ENCODE measurements around the gene ACRBP.

Gene ACRBP

DNA sequence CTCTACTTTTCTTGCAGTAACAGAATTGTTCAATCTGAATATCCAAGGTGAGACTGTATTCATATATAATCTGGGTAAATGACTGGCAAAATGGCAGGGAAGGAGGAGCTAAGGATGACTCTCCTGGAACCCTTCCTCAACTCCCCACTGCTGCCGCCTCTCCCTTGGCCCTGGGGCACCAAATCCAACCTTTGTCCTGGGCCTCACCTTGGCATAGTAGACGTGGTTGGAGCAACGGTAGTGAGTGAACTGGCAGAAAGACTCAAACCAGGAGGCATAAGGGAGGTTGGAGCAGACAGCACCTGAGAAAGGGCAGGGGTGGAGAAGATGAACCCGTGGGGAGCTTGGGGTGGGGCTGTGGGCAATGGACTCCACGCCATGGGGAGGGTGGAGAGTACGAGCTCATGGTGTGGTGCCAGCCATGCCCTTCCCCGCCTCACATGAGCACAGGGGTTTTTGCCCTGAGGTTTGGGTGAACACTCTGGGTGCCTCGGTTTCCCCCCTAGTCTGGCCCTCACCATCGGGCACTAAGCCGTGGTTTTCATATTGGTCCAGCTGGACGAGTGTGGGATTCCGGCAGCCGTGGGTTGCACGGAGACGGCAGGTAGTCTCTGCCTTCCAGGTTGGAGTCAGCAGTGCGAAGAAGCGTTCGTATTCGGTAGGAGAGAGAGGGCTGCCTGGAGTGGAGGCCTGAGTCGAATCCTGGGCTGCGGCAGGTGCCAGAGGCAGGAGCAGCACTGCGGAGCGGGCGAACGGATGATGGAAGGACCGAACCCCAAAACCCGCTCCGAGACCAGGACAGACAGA is 753 bp downstream of the ACRBP start:
- no peak for DNase-seq

DNA sequence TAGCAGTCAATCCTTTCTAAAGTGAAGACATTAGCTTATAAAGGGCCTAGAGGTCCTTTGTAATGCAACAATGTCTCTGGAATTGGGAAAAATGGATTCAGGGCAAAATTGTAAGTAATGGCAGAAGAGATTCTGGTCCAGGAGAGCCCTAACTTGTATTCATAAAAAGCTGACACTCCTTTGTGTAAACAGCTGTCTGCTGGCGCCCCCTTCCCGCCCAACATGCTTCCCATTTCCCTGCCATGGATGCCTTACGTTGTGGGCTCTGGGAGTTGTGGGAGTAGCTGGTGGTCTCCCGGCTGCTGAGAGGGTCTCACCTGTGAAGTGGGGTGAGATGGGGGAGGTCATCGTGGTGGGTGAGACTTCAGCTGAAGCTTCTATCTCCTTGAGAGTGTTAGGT is 2.3 kb downstream of the ACRBP start:
- no peak for DNase-seq

DNA sequence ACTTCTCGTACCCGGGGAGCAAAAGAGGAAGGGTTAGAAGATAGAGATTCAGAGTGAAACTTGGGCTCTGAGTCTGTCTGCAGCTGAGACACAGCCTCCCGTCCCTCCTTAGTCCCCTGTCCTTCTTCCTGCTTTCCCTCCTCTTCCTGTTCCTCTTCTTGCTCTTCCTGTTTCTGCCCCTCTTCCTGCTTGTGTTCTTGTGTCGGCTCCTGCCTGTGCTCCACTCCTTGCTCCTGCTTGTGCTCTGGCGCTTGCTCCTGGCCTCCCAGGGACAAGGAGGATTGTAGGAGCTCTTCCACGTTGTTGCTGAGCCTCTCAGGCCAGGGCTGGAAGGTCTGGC is 3.0 kb downstream of the ACRBP start:
- peak in 1 of 2 donors; percentile 35 for DNase-seq

DNA sequence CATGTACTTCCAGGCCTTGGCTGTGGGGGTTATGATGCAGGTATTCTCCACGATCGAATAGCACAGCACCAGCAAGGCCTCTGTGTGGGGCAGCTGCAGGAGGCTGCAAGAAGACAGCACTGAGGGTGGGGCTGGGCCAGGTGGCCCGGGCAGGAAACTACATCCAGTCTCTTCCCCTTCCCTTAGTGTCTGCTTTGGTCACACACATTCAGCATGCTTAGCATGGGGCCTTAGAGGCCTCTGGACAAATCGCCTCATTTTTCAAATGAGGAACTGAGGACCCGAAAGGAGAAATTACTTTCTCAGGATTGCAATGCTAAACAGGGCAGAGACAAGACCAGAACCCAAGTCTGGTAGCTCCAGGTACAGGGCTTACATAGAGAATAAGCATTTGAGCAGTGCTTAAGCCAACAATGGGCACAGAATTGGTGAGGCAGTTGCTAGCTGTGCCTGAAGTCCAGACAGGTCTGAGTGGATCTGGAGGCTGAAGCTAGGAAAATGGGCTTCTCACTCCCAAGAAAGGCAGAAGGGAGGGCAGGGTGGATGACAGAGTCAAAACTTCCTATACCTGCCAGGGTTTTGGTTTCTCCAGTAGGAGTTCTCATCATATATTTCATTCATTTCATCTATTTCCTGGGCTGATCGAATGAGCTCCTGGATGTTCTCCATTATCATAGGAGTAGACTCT is 3.5 kb downstream of the ACRBP start:
- peak in 1 of 2 donors; percentile 27 for DNase-seq

DNA sequence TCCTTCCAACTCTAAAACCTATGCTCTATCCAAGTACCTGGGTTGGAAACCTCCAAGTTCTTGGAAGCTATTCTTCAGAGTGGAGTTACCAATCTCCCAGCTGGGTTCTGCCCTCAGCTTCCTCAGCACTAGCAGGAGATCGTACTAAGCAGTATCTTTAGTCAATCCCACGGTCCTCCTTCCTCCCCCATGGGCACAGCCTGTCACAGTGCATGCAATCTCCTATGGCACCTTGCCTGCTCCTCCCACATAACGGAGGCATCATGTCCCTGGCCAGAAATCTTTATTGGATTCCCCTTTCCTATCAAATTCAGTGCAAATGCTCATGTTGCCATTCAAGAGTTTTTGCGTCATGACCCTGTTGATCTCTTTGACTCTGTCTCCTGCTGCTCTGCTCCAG is 6.1 kb downstream of the ACRBP start:
- no peak for DNase-seq

DNA sequence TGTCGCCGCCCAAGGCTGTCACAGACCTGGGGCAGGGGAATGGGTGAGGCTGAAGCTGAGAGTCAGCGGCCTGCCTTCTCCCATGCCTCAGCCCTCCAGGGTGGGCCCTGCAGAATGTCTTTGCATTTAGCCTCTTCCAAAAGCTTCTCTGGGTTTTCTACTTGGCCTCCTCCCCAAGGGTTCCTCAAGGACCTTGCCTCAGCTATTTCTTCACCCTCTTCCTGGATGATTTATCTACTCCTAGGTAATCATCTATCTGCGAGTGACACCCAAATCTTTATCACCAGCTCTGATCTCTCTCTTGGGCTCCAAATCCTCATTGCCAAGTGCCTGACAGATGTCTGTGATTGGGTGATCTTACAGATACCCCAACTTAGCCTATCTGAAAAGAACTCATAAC is 6.7 kb downstream of the ACRBP start:
- no peak for DNase-seq

DNA sequence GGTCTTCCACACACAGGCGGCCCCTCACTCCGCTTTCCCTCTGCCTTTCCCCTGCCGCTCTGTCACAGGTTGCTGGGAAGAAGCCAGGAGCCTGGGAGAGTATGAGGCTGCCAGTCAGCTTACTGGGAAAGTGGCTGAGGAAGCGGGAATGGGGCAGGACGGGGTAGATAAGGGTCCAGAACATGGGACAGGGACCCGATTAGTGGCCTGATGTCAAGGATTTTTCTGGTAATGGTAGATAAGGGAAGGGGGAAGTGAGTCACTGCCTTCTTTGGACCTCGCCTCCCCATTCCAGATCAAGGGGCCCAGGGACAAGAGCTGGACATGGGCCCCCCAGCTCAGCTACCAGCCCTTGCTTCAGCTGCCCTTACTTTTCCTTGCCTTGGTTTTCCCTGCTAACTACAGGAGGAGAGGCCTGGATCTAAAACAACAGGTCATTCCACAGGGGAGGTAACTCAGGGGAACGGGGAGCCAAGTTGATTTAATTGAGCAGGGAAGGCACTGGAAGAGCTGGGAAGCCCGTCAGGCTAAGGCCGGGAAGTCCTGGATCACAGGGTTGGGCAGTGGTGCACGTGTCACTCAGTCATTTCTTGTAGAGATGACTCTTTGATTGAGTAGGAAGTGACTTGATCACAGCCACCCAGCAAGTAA is 8.0 kb downstream of the ACRBP start:
- DNase-seq, result no peak

DNA sequence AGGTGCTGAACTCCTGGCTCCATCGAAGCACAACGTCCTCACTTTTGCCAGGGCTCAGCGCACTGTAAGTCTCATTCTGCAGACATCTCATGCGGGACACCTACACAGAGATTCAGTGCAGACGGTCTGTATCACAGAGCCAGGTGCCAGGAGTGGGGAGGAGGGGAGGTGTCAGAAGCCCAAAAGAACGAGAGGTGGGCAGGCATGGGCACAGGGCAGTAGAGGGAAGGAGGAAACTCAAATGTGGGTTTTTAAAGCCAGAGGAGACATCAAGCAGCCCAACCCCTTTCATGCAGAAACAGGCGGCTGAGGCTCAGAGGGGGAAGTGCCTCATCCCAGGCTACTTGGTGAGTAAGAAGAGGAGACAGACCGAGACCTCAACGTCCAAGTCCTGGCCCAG is 8.9 kb downstream of the ACRBP start:
- peak in 1 of 2 donors; percentile 28 for DNase-seq

DNA sequence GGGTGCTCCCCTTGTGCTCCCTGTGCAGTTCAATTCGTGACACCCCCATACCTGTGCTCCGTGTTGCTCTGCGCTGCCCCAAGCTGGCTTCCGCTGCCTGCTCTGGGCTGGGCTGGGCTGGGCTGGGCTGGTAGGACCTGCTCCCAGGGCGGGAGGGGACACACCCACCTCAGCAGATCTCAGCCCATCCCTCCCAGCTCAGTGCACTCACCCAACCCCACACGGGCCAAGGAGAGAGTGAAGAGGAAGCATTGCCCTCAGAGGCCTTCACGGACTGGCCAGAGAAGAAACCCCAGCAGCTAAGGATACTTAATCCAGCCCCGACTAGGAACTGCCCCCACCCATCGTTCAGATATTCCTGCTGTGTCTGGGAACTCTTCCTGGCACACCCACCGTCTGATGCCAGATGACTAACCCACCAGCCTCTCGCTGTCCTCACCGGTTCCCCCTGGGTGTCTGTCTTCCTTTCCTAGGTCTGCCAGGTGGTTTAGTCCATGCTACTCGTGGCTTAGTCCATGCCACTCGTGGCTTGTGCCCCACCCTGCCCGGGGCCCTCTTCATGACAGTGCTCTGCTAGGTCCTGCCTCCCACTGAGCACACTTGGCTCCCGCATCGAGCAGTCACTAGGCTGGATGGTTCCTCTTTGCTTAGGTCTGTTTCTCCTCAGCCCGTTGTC is 11.2 kb downstream of the ACRBP start, which contains the start of gene LPAR5:
Gene LPAR5 (minus strand): TSS at position 104 of the 676 bp plus-strand sequence. CDS start 14,711 bp downstream, outside the sequence.
- DNase-seq, result peak; percentile 35 to 61

DNA sequence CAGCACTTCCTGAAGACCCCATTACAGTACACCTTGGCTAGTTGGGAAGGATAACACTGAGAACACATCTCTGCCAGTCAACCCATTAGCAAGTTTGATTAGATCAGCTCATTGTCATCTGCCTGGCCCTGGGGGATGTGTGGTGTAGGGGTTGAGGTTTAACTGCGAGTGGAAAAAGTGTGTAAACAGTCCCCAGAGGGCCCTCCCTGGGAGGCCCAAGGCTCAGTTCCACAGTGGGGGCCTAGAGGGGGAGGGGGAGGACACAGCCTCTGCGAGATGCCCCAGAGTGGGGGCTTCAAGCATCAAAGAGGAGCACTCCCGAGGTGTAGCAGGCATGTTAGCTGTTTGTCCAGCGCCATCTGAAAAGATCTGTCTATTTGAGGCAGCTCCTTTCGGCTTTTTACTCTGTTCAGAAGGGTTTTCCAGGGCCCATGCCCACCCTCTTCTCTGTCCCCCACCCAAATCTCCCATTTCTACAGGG is 11.8 kb downstream of the ACRBP start:
- peak; percentile 49 to 54 for DNase-seq

DNA sequence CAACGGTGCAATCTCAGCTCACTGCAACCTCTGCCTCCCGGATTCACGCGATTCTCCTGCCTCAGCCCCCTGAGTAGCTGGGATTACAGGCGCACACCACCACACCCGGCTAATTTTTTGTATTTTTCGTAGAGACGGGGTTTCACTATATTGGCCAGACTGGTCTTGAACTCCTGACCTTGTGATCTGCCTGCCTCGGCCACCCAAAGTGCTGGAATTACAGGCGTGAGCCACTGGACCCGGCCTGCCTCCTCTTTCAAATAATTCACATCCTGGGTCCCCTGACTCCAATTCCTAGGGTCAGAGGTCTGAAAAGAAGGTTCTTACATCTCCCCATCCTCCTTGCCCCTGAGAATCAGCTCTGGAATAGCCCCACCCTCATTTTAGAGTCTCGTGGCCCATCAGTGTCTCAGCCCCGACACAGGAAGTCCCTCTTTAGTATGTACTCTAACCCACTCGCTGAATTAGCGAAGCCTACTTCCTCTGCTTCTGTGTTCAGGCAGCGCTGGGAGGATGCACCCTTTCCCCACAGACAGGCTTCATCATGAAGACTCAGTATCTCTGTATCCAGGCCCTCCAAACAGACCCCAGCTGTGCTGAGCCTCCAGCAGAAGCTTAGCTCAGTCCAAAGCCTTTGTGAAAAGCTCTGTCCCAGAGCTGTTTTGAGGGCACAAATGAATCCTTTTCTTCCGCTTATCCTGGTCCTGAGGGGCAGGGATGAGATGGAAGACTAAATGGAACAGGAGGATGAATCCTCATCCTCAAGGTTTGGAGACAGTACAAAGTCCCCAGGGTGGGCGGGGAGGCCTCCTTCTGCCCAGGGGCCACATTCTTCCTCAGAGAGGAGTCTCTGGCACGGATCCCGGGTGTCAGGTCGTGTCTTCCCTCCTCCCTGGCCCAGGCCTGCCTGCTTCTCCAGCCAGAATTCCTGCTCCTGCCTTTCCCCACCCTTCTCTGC is 14.9 kb downstream of the ACRBP start:
- peak; percentile 63 to 65 for DNase-seq

DNA sequence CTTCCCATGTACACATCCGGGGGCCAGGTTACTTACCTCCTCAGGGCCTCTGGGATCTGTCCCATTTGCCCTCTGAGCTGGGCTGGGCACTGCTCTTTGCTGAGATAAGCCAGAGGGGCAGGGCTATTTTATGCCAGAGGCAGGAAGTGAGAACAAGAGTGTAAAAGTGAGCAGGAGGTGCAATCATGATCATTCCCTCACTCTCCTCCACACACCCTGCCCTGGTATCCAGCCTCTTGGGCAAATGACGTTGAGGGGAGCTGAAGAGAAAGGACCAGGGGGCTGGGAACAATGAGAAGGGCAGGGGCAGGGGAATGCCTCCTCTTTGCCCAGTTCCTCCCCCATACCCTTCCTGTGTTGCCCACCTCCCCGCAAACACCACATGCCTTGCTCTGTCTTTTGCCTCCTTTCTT is 15.7 kb downstream of the ACRBP start:
- DNase-seq, result peak in 1 of 2 donors; percentile 31

DNA sequence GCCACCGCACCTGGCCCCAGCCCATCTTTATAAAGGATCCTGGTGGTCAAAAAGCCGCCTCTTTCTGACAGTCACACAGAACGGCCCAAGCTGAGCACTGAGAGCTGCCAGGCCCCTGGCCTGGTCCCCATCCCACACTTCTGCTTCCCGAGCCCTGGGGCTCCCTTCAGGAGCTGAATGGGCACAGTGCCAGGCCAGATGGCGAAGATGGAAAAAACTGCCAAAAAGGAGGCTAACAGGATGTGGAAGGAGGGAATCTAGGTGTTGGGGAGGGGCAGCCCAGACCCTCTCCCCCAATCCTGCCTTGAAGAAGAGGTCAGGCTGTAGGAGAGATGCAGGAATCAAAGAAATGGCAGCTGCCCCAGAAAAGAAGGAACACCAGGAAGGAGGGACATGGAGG is 16.5 kb downstream of the ACRBP start:
- no peak for DNase-seq

DNA sequence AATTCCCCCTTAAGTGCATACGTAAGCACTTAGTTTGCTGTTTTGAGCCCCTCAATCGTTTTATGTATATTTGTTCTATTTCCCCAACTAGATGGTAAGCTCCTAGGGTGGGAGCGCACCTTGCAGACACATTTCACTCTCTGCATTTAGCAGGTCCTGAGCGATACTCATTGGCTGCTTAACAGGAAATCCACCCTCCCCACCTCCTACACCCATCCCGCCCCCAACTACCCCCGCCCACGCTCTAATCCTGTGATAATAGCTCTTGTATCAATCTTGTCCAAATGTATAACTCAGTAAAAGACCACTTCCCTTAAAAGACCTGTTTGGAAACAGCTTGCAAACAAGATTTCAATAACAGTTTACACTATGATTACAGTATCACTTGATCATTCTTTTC is 19.6 kb downstream of the ACRBP start:
- peak; percentile 39 to 60 for DNase-seq

DNA sequence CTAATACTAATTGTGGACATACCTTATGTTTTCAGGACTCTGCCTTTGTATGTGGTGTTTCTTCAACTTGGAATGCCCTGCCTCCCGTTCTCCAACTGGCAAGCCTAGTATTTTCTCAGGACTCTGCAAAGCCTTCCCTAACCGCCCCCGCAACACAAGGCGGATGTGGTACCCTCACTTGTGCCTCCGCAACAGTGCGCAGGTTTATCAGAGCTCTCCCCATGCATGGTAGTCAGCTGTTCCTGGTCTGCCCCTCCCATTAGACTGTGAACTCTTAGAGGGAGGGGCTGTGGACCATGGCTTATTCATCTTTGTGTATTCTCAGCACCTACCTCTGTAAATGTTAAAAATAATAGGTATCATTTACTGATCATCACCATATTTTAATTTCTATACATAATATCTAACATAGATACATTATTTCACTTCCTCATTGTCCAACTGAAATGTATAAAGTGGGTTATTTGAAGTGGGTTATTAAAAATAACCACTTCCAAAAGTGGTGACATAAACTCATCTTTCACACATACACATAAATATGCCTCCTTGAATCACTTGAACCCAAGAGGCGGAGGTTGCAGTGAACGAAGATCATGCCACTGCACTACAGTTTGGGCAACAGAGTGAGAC is 20.5 kb downstream of the ACRBP start:
- DNase-seq, result no peak

DNA sequence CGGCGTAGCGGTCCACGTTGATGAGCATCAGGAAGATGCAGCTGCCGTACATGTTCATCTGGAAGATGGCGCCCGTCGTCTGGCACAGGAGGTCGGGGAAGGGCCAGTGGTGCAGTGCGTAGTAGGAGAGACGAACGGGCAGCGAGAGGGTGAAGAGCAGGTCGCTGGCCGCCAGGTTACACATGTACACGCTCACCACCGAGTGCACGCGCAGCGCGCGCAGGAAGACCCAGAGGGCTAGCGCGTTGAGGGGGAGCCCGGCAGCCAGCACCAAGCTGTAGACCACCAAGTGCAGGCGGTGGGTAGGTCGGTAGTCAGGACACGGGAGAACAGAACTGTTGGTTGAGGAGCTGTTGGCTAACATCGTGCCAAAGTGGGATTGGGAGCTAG is 26.4 kb downstream of the ACRBP start:
- DNase-seq, result no peak

DNA sequence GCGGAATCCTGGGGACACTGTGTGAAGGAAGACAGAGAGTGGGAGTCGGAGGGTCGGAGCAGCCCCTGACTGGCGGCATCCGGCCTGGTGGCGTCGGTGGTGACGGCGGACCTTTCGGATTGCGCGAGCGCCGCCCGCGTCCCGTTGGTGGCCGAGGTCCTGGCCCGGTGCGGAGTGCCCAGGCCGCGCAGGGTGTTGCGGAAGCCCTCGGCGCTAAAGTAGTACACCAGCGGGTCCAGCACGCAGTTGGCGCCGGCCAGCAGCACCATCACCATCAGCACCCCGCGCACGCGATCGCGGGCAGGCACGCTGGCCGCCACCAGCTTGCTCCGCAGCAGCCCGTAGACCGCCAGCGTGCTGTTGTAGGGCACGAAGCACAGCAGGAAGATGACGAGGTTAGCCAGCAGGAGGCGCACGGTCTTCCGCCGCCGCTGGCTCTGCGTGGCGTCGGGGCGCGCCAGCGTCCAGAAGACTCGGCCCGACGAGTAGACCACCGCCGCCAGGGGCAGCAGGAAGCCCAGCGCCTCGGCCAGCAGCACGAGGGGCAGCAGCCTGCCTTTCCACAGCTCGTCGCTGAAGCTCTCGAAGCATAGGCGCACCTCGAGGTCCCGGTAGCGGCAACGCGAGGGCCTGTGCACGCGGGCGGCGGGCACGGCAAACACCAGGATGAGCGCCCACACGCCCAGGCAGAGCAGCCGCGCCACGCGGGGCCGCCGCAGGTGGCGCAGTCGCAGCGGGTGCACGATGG is 26.9 kb downstream of the ACRBP start:
- peak; percentile 57 to 62 for DNase-seq

DNA sequence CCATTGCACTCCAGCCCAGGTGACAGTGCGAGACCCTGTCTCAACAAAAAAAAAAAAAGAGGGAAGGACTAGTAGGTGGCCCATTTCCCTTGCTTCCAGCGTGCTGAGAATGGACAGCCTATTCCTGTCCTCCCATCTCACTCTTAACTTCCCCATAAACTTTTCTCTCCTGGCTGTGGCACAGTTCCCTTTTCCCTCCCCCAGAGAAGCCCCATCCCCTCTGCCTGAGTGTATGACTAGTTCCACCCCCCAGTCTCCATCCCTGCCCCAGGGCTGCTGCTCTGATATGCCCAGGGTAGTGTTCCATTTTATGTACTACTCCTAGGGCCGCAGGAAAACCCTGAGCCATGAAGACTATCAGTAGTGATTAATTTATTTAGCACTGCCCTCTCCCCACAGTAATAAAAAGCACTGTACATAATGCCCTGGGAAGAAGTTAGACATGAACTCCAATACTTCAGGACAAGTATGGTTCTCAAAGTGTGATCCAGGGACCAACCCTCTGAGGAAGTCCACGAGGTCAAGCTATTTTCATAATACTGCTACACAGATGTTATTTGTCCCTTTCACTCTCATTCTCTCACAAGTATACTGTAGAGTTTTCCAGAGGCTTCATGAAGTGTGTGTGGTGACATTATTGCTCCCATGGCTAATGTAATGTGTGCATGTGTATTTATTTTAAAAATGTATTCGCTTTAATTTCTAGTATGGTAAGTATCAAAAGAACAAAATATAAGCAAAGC is 28.6 kb downstream of the ACRBP start:
- DNase-seq, result no peak

DNA sequence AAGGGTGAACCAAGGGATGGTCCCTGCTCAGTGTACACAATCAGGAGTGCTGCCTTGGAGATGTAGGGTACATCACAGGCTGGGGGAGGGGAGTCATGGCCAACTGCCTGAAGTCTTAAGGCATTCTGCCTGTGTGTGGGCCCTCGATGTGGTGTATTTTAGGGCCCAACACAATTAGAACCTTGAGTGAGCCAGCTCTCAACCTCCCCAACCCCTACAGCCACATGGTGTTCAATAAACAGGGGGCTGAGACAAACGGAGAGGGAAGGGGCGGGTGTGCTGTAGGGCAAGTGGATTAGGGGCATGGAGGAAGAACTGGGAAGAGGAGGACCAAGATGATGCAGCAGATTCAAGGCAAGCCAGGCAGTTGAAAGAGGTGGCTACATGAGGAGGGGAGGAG is 31.4 kb downstream of the ACRBP start:
- no peak for DNase-seq
